NCI-H69 (cell line): ENCODE results near the gene ALOX5.
A peak's percentile ranks its signal among the peaks of the same experiment; 100 is the strongest.
"Not testable (repeated sequence)": the region's sequence is repeated elsewhere in the genome, so short reads cannot be mapped to it uniquely, and the experiment has no call there.

Experiments used
- DNase-seq: peaks from one replicate; lab custom pipeline; 2025; lab: John Stamatoyannopoulos, UW

Gene ALOX5

GRCh38 chr10:45373576-45374349 lies at the start of gene ALOX5:
Gene ALOX5, plus strand, starts transcription at chr10:45374216. Its CDS starts 64 bp downstream, at chr10:45374280.
- peak; percentile 64 for DNase-seq

GRCh38 chr10:45325116-45325515 lies 48.9 kb upstream of the ALOX5 start:
- no peak for DNase-seq

- DNase-seq: not testable (repeated sequence)
Measured at GRCh38 chr10:45326864-45327263, 47.2 kb upstream of the ALOX5 start.

DNA sequence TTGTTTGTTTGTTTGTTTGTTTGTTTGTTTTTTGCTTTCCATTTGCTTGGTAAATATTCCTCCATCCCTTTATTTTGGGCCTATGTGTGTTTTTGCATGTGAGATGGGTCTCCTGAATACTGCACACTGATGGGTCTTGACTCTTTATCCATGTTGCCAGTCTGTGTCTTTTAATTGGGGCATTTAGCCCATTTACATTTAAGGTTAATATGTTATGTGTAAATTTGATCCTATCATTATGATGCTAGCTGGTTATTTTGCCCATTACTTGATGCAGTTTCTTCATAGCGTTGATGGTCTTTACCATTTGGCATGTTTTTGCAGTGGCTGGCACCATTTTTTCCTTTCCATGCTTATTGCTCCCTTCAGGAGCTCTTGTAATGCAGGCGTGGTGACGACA lies 42.2 kb upstream of the ALOX5 start:
- not testable (repeated sequence) for DNase-seq

- DNase-seq: no peak
Measured at GRCh38 chr10:45339894-45340293, 34.1 kb upstream of the ALOX5 start.

DNA sequence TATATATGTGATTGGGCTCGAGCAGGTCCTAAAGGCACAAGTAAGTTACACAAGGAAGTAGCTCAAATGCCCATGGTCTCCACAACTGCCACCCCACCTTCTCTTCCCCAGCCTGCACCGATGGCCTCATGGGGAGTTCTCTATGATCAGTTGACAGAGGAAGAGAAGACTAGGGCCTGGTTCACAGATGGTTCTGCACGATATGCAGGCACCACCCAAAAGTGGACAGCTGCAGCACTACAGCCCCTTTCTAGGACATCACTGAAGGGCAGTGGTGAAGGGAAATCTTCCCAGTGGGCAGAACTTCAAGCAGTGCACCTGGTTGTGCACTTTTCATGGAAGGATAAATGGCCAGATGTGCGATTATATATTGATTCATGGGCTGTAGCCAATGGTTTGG lies 33.6 kb upstream of the ALOX5 start:
- DNase-seq: not testable (repeated sequence)

DNA sequence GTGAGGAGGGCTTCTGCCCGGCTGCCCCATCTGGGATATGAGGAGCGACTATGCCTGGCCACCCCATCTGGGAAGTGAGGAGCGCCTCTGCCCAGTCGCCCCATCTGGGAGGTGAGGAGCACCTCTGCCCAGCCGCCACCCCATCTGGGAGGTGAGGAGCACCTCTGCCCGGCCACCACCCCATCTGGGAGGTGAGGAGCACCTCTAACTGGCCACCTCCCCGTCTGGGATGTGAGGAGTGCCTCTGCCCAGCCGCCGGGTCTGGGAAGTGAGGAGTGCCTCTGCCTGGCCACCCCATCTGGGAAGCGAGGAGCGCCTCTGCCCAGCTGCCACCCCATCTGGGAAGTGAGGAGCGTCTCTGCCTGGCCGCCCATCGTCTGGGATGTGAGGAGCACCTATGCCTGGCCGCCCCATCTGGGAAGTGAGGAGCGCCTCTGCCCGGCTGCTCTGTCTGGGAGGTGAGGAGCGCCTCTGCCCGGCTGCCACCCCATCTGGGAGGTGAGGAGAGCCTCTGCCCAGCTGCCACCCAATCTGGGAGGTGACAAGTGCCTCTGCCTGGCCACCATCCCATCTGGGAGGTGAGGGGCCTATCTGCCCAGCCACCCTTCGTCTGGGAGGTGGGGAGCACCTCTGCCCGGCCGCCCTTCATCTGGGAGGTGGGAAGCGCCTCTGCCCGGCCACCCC lies 27.2 kb upstream of the ALOX5 start:
- not testable (repeated sequence) for DNase-seq

GRCh38 chr10:45347464-45347863 lies 26.6 kb upstream of the ALOX5 start:
- DNase-seq: not testable (repeated sequence)

- DNase-seq: not testable (repeated sequence)
Measured at GRCh38 chr10:45348196-45348765, 25.7 kb upstream of the ALOX5 start.

GRCh38 chr10:45353186-45353585 lies 20.8 kb upstream of the ALOX5 start:
- DNase-seq: no peak

DNA sequence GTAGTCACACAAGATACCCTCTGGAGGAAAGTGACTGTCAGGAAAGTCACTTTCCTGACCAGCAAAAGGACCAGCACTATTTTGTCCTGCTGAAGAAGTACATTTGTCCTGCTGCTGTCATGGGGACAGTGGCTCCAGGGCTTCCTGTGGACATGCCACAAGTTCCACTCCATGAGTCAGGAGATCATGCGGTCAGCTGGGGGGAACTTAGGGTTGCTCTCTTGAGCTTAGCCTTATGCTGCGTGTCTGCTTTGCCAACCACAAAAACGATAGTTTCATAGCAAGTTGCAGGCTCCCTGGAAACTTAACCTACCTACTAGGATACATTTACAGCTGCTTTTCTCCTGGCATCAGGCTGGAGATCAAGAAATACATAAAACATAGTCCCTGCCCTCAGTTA lies 19.8 kb upstream of the ALOX5 start:
- no peak for DNase-seq

GRCh38 chr10:45355494-45355893 lies 18.5 kb upstream of the ALOX5 start:
- no peak for DNase-seq

GRCh38 chr10:45358961-45359360 lies 15.1 kb upstream of the ALOX5 start:
- DNase-seq: not testable (repeated sequence)

DNA sequence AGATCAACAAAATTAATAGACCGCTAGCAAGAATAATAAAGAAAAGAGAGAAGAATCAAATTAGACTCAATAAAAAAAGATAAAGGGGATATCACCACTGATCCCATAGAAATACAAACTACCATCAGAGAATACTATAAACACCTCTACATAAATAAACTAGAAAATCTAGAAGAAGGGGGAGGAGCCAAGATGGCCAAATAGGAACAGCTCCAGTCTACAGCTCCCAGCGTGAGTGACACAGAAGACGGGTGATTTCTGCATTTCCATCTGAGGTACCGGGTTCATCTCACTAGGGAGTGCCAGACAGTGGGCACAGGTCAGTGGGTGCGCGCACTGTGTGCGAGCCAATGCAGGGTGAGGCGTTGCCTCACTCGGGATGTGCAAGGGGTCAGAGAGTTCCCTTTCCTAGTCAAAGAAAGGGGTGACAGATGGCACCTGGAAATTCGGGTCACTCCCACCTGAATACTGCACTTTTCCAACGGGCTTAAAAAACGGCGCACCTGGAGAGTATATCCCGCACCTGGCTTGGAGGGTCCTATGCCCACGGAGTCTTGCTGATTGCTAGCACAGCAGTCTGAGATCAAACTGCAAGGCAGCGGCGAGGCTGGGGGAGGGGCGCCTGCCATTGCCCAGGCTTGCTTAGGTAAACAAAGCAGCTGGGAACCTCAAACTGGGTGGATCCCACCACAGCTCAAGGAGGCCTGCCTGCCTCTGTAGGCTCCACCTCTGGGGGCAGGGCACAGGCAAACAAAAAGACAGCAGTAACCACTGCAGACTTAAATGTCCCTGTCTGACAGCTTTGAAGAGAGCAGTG lies 11.8 kb upstream of the ALOX5 start:
- DNase-seq: peak; percentile 16

DNA sequence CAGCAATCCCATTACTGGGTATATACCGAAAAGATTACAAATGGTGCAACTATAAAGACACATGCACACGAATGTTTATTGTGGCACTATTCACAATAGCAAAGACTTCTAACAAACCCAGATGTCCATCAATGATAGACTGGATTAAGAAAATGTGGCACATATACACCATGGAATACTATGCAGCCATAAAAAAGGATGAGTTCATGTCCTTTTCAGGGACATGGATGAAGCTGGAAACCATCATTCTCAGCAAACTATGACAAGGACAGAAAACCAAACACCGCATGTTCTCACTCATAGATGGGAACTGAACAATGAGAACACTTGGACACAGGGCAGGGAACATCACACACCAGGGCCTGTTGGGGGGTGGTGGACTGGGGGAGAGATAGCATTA lies 6.4 kb upstream of the ALOX5 start:
- DNase-seq: not testable (repeated sequence)

- DNase-seq: no peak
Measured at GRCh38 chr10:45368181-45368580, 5.8 kb upstream of the ALOX5 start.

- DNase-seq: no peak
Measured at GRCh38 chr10:45370202-45370955, 3.6 kb upstream of the ALOX5 start.

GRCh38 chr10:45371560-45371959 lies 2.5 kb upstream of the ALOX5 start:
- DNase-seq: no peak

DNA sequence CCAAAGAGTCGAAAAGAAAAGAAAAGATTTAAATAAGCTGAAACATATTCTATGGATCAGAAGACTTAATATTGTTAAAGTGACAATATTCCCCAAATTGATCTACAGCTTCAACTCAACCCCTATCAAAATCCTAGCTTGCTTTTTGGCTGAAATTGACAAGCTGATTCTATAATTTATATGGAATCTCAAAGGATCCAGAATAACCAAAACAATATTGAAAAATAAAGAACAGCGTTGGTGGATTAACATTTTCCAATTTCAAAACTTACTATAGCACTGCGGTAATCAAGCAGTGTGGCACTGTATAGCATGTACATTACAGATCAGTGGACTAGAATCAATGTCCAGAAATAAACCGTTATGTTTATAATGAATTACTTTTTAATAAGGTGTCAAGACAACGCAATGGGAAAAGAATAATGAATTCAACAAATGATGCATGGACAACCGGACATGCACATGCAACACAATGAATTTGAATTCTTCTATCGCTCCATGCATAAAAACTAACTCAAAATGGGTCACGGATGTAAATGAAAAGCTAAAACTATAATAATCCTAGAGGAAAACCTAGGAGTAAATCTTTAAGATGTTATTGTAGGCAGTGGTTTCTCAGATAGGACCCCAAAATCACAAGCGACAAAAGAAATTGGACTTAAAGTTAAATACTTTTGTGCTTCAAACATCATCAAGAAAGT lies 1.6 kb upstream of the ALOX5 start:
- DNase-seq: no peak

GRCh38 chr10:45373003-45373575 lies 927 bp upstream of the ALOX5 start:
- DNase-seq: peak; percentile 23
